ENCODE results near the gene OCLN.

OCLN gene

DNA sequence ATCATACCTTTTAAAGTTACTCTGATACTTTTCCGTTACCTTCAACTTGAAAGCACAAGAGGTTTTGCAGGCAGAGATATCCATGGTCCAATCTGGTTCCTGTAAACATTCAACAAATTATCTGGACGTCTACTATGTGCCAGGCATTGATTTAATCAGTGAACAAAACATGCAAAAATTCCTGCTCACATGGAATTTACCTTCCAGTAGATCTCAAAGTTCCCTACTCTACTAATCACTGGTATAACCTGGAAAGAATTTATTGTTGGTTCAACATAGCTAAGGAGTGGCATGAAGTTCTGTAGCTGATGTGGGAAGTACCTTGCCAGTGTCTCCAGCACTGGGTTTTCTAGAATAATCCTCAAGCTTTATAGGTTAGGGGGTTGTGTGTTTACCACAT lies 9.8 kb downstream of the OCLN start:
- no peak for TF ChIP-seq CTCF (IDR thresholded peaks at IDR 0.05; ENCODE audit: low read depth, low read length)
- no peak for DNase-seq
- Histone ChIP-seq H3K27me3 (peaks cover 42% of the 10 kb centered on the region), H3K36me3 (no peaks in the 10 kb centered on the region), H3K4me3 (ENCODE audit: low read depth, low read length) (no peak overlapping the region), H3K9me3 (no peaks in the 10 kb centered on the region), H3K4me1 (no peaks in the 10 kb centered on the region)

- no peak for DNase-seq
- Histone ChIP-seq H3K9me3 (no peaks in the 10 kb centered on the region), H3K4me1 (no peaks in the 10 kb centered on the region), H3K36me3 (no peaks in the 10 kb centered on the region), H3K4me3 (ENCODE audit: low read depth, low read length) (no peak overlapping the region), H3K27me3 (peaks cover 42% of the 10 kb centered on the region)
- TF ChIP-seq CTCF (IDR thresholded peaks at IDR 0.05; ENCODE audit: low read depth, low read length): no peak
Measured at GRCh38 chr5:69502767-69503488, 10.3 kb downstream of the OCLN start.

- Histone ChIP-seq H3K4me1 (no peaks in the 10 kb centered on the region), H3K4me3 (ENCODE audit: low read depth, low read length) (no peak overlapping the region), H3K9me3 (no peaks in the 10 kb centered on the region), H3K27me3 (peaks cover 32% of the 10 kb centered on the region), H3K36me3 (no peaks in the 10 kb centered on the region)
- TF ChIP-seq CTCF (IDR thresholded peaks at IDR 0.05; ENCODE audit: low read depth, low read length): no peak
- no peak for DNase-seq
Measured at GRCh38 chr5:69504036-69504435, 11.4 kb downstream of the OCLN start.

GRCh38 chr5:69505306-69505705 lies 12.7 kb downstream of the OCLN start:
- peaks cover 25% of the 10 kb centered on the region for H3K27me3 ChIP-seq
- no peaks in the 10 kb centered on the region for H3K4me1 ChIP-seq
- no peak for DNase-seq
- no peaks in the 10 kb centered on the region for H3K9me3 ChIP-seq
- no peak overlapping the region for H3K4me3 ChIP-seq (ENCODE audit: low read depth, low read length)
- no peak for TF ChIP-seq CTCF (IDR thresholded peaks at IDR 0.05; ENCODE audit: low read depth, low read length)
- H3K36me3 ChIP-seq: no peaks in the 10 kb centered on the region

DNA sequence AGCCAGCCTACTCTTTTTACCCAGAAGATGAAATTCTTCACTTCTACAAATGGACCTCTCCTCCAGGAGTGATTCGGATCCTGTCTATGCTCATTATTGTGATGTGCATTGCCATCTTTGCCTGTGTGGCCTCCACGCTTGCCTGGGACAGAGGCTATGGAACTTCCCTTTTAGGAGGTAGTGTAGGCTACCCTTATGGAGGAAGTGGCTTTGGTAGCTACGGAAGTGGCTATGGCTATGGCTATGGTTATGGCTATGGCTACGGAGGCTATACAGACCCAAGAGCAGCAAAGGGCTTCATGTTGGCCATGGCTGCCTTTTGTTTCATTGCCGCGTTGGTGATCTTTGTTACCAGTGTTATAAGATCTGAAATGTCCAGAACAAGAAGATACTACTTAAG lies 16.6 kb downstream of the OCLN start:
- no peak for DNase-seq
- Histone ChIP-seq H3K27me3 (no peaks in the 10 kb centered on the region), H3K36me3 (no peaks in the 10 kb centered on the region), H3K4me3 (ENCODE audit: low read depth, low read length) (no peak overlapping the region), H3K9me3 (no peaks in the 10 kb centered on the region), H3K4me1 (no peaks in the 10 kb centered on the region)
- TF ChIP-seq CTCF (IDR thresholded peaks at IDR 0.05; ENCODE audit: low read depth, low read length): no peak

- no peak overlapping the region for H3K4me3 ChIP-seq (ENCODE audit: low read depth, low read length)
- no peak for DNase-seq
- H3K9me3 ChIP-seq: no peaks in the 10 kb centered on the region
Measured at GRCh38 chr5:69510694-69511093, 18.1 kb downstream of the OCLN start.

More at GRCh38 chr5:69510694-69511093, 18.1 kb downstream of the OCLN start:
- H3K4me1 ChIP-seq: no peaks in the 10 kb centered on the region
- no peaks in the 10 kb centered on the region for H3K36me3 ChIP-seq
- no peaks in the 10 kb centered on the region for H3K27me3 ChIP-seq
- no peak for TF ChIP-seq CTCF (IDR thresholded peaks at IDR 0.05; ENCODE audit: low read depth, low read length)
